ENCODE data around the gene CCDC50.

The CCDC50 gene

DNA sequence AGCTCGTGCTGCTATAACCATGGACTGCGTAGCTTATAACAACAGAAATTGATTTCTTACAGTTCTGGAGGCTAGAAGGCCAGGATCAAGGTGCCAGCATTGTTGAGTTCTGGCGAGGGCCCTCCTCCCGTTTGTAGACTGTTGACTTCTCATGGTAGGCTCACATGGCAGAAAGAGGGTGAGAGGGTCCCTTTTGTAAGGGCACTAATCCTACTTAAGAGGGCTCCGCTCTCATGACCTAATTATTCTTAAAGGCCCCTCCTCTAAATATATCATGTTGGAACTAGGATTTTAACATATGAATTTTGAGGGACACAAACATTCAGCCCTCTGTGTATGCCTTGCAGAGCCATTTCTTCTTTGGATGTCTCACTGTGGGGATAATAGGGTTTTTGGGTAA is 103.0 kb downstream of the CCDC50 start:
- TF ChIP-seq, protein P1, sequence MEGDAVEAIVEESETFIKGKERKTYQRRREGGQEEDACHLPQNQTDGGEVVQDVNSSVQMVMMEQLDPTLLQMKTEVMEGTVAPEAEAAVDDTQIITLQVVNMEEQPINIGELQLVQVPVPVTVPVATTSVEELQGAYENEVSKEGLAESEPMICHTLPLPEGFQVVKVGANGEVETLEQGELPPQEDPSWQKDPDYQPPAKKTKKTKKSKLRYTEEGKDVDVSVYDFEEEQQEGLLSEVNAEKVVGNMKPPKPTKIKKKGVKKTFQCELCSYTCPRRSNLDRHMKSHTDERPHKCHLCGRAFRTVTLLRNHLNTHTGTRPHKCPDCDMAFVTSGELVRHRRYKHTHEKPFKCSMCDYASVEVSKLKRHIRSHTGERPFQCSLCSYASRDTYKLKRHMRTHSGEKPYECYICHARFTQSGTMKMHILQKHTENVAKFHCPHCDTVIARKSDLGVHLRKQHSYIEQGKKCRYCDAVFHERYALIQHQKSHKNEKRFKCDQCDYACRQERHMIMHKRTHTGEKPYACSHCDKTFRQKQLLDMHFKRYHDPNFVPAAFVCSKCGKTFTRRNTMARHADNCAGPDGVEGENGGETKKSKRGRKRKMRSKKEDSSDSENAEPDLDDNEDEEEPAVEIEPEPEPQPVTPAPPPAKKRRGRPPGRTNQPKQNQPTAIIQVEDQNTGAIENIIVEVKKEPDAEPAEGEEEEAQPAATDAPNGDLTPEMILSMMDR (IDR thresholded peaks at IDR 0.05; ENCODE audit: low read depth, low read length, missing control alignments): no peak
- no peak overlapping the region for H3K4me3 ChIP-seq (replicated peaks; ENCODE audit: low read depth, low read length)
- DNase-seq (ENCODE audit: extremely low read depth, low read depth): no peak

DNA sequence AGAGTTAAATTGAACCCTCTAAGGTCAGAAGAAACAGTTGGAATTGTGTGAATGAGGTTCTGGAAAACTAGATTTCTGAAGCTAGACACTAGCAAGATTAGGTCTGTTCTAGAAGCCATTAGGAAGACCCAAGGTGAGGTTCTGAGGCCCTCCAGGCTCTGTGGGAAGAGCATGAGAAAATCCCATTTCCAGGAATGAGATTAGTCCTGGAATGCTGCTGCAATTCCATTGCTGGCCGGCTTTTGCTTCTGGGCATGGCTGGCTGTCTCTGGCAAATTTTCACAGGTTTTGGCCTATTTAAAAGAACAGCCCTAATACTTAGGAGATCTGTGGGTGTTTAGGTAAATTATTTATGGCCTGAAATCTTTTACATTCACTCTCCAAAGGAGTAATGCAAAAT is 104.8 kb downstream of the CCDC50 start:
- no peak for DNase-seq (ENCODE audit: extremely low read depth, low read depth)
- TF ChIP-seq, protein P1 (IDR thresholded peaks at IDR 0.05; ENCODE audit: low read depth, low read length, missing control alignments): no peak
- no peak overlapping the region for H3K4me3 ChIP-seq (replicated peaks; ENCODE audit: low read depth, low read length)

DNA sequence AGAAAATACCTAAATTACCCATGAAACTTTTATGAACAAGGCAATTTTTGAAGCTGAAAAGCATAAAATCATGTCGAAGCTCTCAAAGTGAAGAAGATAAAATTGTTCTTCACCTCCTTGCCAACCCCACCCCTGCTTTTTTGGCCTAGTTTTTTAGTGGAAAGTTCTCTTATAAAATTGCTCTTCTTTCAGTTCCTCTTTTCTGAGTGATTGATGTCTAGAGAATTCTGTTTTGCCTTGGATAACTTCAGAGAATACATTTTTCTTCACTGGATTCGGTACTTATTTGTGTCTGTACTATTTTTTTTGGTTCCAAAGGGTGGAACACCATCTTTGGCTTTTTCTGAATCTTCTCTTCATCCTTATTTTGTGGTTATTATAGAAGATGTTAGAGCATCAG is 106.8 kb downstream of the CCDC50 start:
- H3K4me3 ChIP-seq (replicated peaks; ENCODE audit: low read depth, low read length): no peak overlapping the region
- DNase-seq (ENCODE audit: extremely low read depth, low read depth): no peak
- TF ChIP-seq, protein P1 (IDR thresholded peaks at IDR 0.05; ENCODE audit: low read depth, low read length, missing control alignments): no peak

DNA sequence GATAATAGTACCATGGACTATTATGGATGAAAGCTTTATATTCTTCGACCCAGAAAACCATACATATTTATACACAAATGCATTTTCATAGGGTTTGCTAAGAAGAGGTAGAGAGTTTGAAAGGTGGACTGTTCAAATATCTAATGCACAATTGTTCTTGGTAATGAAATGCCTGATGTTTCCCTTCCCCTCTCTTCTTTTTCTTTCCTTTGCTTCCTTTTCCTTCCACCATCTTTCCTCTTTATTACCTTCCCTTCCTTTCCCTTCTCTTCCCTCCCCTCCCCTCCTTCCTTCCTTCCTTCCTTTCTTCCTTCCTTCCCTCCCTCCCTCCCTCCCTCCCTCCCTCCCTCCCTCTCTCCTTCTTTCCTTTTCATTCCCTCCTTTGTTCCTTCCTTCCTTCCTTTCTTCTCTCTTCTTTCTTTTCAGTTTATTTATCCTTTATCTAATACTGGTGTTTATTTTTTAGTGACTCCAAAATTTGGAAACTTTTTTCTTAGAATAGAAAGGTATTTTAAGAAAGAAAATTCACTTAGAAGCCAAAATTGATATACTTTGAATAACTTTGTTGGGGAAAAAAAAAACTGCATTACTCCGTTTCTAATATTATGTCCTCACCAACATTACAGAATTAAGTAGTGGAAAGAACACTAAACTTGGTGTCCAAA is 109.1 kb downstream of the CCDC50 start:
- no peak for DNase-seq (ENCODE audit: extremely low read depth, low read depth)
- TF ChIP-seq, protein P1 (IDR thresholded peaks at IDR 0.05; ENCODE audit: low read depth, low read length, missing control alignments): no peak
- no peak overlapping the region for H3K4me3 ChIP-seq (replicated peaks; ENCODE audit: low read depth, low read length)

DNA sequence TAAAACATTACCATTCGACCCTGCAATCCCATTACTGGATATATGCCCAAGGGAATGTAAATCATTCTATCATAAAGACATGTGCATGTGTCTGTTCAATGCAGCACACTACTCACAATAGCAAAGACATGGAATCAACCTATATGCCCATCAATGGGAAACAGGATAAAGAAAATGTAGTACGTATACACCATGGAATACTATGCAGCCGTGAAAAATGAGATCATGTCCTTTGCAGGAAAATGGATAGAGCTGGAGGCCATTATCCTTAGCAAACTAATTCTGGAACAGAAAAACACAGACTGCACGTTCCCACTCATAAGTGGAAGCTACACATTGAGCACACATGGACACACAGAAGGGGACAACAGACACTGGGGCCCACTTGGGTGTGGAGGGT is 111.3 kb downstream of the CCDC50 start:
- DNase-seq (ENCODE audit: extremely low read depth, low read depth): no peak
- TF ChIP-seq, protein P1 (IDR thresholded peaks at IDR 0.05; ENCODE audit: low read depth, low read length, missing control alignments): no peak
- no peak overlapping the region for H3K4me3 ChIP-seq (replicated peaks; ENCODE audit: low read depth, low read length)

DNA sequence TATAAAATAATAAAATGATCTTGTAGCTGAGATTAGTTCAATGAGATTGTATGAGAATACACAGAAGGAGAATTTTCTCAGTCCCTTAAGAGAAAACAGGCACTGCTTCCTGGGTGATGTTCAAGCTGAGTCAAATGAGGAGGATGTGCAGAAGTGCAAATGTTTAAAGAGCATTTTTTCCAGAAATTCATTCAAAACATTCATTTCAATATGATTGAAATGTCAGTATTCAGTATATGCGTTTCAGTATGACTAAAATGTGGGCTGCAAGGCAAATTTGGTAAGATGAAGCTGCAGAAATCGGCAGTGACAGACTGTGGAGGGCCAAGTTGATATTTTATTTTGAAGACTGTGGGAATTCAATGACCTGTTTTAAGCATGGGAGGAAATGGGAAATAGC is 112.5 kb downstream of the CCDC50 start:
- no peak for DNase-seq (ENCODE audit: extremely low read depth, low read depth)
- TF ChIP-seq, protein P1 (IDR thresholded peaks at IDR 0.05; ENCODE audit: low read depth, low read length, missing control alignments): no peak
- H3K4me3 ChIP-seq (replicated peaks; ENCODE audit: low read depth, low read length): no peak overlapping the region

DNA sequence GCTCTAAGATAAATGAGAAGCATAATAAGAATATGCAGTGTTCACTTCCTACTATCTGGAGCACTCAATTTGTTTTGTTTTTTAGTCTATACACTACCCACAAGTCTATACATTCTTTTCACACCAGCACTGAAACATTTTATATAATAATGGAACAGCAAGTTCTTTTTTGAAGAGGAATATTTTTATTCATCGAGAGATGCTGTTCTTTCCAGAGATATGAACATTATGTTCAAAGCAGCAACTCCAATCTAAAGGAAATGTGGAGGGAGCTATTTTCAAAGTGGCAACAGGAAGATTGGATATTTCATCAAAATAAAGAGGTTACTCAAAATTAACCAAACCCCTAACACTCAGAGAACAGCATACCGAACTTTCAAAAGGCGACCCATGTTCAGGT is 115.4 kb downstream of the CCDC50 start:
- DNase-seq (ENCODE audit: extremely low read depth, low read depth): no peak
- no peak overlapping the region for H3K4me3 ChIP-seq (replicated peaks; ENCODE audit: low read depth, low read length)
- TF ChIP-seq, protein P1 (IDR thresholded peaks at IDR 0.05; ENCODE audit: low read depth, low read length, missing control alignments): no peak
